ENCODE measurements around the gene CACYBP. TPM values are rescaled to one million over a fixed set of nuclear protein-coding genes. Genes with fewer than 3 reads are reported as not detected.

The CACYBP gene
- total and polyA plus RNA-seq, 10 donors: 32.3 to 128 (median 63.1) TPM

DNA sequence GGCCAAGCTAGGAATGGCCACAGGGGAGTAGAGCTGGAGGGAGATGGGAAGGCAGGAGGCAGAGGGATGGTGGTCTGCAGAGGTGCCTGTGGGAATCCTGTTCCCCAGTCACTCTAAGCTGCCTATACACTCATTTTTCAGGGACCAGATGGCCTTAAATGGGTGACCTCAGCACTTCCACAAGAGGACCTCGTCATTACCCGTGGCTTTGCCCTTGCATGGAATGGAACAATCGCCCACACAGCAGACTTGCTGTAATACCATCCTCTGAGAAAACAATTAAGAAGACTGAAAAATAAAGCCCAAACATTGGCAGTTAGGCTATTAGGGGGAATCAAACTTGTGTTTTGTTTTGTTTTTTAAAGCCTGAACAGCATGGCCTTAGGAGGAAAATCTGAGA, 55.0 kb downstream of the CACYBP start:
- no peak for DNase-seq
- Histone ChIP-seq H3K4me3 (no peak overlapping the region), H3K27ac (no peak overlapping the region), H3K36me3 (no peaks in the 10 kb centered on the region), H3K4me1 (no peaks in the 10 kb centered on the region), H3K9me3 (peaks cover 0 to 5% (median 0%) of the 10 kb centered on the region in 8 donors), H3K27me3 (replicated peaks in 1 of 7) (peaks cover 0 to 7% (median 0%) of the 10 kb centered on the region in 7 donors)
- 62 to 79% (median 76%) methylated on average over 3 of the region's 3 CpGs for WGBS, 5 donors
- intact Hi-C loops (cut with DNase I; ENCODE audit: low total_unique reads): no loop called here
- TF ChIP-seq POLR2AphosphoS5 (IDR thresholded peaks at IDR 0.05) (no peak), CTCF (IDR thresholded peaks at IDR 0.05 in 8 of 11, conservative IDR thresholded peaks at IDR 0.05 in 3 of 11) (no peak), POLR2A (IDR thresholded peaks at IDR 0.05) (no peak)

Small RNAs within 50 kb of the gene (small RNA-seq; reads per million reads assigned to genes)
- 0 reads per million in 4 donors for gene RF00019
- 0 reads per million in 4 donors for gene RNU6-307P

Other genes with a start within 250 kb of the CACYBP start
- gene MRPS14, start 23.5 kb downstream of the CACYBP start, total RNA-seq: 10 to 100 TPM; 20.8 to 34.5 (median 26.8) TPM
- 10 to 100 TPM; 10.1 to 26.1 (median 25.2) TPM for gene MRPS14, start 23.5 kb downstream of the CACYBP start, polyA plus RNA-seq
- gene TNN, start 67.9 kb downstream of the CACYBP start, total RNA-seq: 1 to 10 TPM in 2 of 7 donors, under 1 TPM in 5; 0.26 to 1.3 (median 0.47) TPM
- under 1 TPM; 0.03 to 0.29 (median 0.04) TPM for gene TNN, start 67.9 kb downstream of the CACYBP start, polyA plus RNA-seq
- gene KIAA0040, start 192.8 kb downstream of the CACYBP start, total RNA-seq: 100 to 1,000 TPM in 1 of 7 donors, 10 to 100 TPM in 6; 45.9 to 111 (median 52.0) TPM
- gene KIAA0040, start 192.8 kb downstream of the CACYBP start, polyA plus RNA-seq: 10 to 100 TPM; 13.7 to 19.1 (median 18.7) TPM

Measured in spleen (tissue), 11 donors.